Measurements from ENCODE around the gene DDX1.

- TF ChIP-seq POLR2A (IDR thresholded peaks at IDR 0.05; ENCODE audit: low read depth, low read length) (no peak), POLR2AphosphoS5 (IDR thresholded peaks at IDR 0.05; ENCODE audit: low read depth, low read length) (no peak), TAF1 (IDR thresholded peaks at IDR 0.05; ENCODE audit: low read depth, low read length) (no peak)
Measured at GRCh38 chr2:15619510-15619909, 27.8 kb downstream of the DDX1 start.
